GM18951 (cell line): ENCODE results near the gene AOPEP.

ENCODE experiments used
- POLR2A ChIP-seq: IDR thresholded peaks from 4 replicates; pipeline ENCODE4 v1.6.1; 2011; ENCODE audit warnings: mild to moderate bottlenecking; ENCODE audit not compliant: insufficient read length, insufficient read depth; ENCODE audit errors: extremely low read depth
- in situ Hi-C: fragments of 300-500 bp; cut with MboI; formaldehyde crosslinking; loops from one replicate; pipeline ENCODE4 v1.12.0; 2022; ENCODE audit warnings: low sequenced_read_pairs, mixed read lengths, inconsistent platforms; ENCODE audit not compliant: unreplicated experiment

The AOPEP gene

DNA sequence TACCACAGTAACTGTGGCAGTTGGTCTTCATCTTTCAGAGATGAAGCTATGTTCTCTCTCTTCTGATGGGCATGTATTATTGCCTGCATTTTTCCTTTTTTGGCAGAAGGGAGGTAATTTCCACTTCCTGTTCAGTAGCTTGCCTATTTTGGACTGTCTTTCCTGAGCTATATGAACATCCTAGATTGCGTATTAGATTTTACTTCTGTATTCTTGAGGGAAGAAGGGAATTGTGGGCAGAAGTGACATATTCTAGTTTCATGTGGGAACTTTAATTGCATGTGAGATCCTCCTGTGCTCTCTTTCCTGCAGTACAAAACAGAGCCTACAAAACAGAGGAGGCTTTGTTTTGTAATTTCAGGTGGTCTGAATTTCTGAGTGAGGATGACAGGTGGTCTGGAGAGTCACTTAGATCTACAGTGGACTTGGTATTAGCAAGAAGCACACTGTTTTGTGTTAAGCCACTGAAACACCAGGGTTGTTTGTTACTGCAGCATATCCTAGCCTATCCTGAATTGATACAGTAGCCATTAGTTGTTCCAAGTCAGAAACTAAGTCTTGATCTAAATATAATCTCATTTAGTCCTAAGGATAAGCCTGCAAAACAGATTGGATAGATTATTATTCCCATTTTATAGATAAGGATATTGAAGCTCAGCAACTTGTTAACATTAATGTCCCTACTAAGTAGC, 68.1 kb downstream of the AOPEP start:
- in situ Hi-C loops: no loop called here
- TF ChIP-seq POLR2A: no peak

GRCh38 chr9:94796687-94797086, 70.2 kb downstream of the AOPEP start:
- no peak for TF ChIP-seq POLR2A
- in situ Hi-C loops: no loop called here

- TF ChIP-seq POLR2A: no peak
- in situ Hi-C loops: no loop called here
These were observed 71.7 kb downstream of the AOPEP start for GRCh38 chr9:94798201-94798600.

DNA sequence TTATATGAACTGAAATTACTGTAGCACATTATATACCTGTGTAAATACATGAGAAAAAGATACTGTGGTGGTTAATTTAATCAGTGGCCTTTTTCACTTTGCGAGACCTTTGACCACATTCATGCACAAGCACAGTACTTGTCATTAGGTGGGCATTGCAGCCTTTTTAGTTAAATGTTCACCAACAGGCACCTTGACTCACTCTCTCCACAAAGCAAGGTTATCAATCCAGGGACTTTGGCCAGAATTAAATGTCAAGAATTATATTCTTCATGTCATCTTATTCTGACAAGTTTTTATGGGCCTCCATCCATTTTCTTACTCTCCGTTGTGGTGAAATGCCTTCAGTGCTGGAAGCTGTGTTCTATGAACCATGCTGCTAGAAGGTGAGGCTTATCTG, 72.2 kb downstream of the AOPEP start:
- no peak for TF ChIP-seq POLR2A
- in situ Hi-C loops: no loop called here

- no peak for TF ChIP-seq POLR2A
- in situ Hi-C loops: no loop called here
These were observed 73.2 kb downstream of the AOPEP start for GRCh38 chr9:94799578-94800264.

DNA sequence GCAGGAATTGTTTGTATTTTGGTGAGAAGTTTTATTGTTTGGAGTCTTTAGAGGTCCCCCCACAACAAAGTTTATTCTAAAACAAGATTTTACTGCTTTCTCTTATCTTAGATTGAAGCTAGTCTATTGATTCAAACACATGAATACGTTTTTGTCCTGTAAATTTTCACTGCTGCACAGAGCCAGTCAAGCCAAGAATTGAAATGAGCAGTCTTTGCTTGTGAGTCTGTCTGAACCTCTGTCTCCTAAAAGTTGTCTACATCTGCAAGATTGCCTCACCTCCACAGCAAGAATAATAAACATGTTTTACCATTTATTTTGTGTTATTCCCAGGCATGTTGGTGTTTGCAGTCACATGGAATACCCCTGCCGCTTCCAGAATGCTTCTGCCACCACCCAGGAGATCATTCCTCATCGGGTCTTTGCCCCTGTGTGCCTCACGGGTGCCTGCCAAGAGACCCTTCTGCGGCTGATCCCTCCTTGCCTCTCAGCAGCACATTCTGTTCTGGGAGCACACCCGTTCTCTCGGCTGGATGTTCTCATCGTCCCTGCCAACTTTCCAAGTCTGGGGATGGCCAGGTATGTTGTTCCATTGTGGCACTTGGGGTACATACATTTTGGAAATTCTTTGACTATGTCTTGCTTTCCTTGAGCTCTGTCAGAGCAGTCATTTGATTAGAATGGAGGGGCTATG, 74.1 kb downstream of the AOPEP start:
- in situ Hi-C loops: no loop called here
- TF ChIP-seq POLR2A: no peak

DNA sequence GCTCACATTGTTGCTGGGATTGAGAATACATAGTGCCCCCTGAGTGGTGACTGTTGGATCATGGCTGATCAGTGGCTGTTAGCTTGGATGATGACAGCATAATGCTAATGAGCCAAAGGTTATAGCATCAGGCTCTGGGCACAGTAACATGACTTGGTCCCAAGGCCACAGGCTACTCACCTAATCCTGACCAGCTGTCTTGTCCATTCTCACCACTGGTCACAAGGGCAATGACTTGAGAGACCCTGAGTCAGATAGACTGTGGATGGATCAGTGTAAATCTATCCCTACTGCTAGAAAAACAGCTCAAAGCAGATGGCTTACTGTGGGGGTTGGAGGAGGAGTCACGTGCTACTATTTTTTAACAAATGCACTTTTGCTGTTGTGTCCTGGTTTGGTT, 74.7 kb downstream of the AOPEP start:
- TF ChIP-seq POLR2A: no peak
- in situ Hi-C loops: no loop called here

- in situ Hi-C loops: no loop called here
- no peak for TF ChIP-seq POLR2A
These were observed 75.2 kb downstream of the AOPEP start for GRCh38 chr9:94801681-94802080.

DNA sequence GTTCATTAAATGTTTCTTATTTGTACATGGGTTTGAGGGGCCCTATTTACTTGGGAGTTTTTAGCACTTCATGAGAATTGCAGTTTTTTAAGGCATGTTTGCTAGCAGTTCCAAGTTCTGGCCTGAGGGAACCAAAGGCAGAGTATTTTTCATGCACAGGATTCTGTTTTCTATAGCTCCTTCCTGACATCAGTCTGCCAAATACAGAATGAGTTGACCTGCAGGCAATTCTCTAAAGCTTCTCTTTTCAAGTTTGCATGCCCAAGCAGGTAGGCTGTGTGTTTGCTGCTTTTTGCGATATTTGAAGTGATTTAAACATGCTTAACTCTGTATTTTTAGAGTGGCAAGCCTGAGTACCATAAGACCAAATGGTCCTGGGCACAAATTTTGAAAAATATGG, 75.8 kb downstream of the AOPEP start:
- no peak for TF ChIP-seq POLR2A
- in situ Hi-C loops: no loop called here

GRCh38 chr9:94802793-94803192, 76.3 kb downstream of the AOPEP start:
- in situ Hi-C loops: no loop called here
- no peak for TF ChIP-seq POLR2A

DNA sequence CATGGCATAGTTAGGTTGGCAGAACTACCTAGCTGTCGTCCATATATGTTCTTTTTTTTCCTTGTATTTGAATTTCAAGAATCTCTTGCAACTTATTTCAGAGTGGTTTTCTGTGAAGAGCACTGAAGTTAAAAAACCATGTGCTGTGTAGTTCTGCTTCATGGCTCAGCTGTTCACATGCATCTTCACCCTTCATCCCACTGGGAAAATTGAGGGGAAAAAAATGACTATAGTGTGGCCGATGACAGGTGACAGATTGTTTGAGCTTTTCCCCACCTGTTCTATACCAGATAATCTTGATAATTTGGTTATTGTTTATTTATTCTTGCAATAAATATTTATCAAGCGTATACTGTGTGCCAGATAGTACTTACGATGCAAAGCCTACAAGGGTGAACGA, 77.8 kb downstream of the AOPEP start:
- in situ Hi-C loops: no loop called here
- no peak for TF ChIP-seq POLR2A

DNA sequence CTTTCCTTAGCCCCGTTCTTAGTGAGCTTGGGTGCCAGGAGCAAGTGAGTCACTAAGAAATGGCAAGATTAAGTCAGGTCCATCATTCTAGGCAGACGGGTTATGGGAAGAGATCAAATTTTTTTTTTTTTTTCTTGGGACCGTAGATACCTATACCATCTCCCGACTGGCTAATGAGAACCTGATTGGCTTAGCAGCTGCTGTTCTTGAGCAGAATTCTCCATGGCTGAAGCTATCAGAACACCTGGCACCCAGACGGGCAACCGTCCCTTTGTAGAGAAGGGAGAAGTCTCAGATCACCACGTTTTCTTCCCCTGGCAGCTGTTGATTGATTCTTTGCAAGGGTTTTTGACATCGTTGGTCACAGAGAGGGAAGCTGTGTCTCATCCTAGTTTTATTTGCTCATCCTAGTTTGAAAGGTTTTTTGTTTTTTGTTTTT, 78.6 kb downstream of the AOPEP start:
- no peak for TF ChIP-seq POLR2A
- in situ Hi-C loops: no loop called here

- TF ChIP-seq POLR2A: no peak
- in situ Hi-C loops: no loop called here
These were observed 79.1 kb downstream of the AOPEP start for GRCh38 chr9:94805585-94805984.
